GM10266 (cell line): Measurements from ENCODE around the gene SLC12A5.
"Not testable (repeated sequence)": the region's sequence is repeated elsewhere in the genome, so short reads cannot be mapped to it uniquely, and the experiment has no call there.

ENCODE experiments used
- DNase-seq: peaks from one replicate; pipeline ENCODE4 v3.0.0; 2012; ENCODE audit errors: extremely low spot score
- CTCF ChIP-seq: IDR thresholded peaks from 2 replicates; pipeline ENCODE4 v1.5.1; 2012; ENCODE audit warnings: mild to moderate bottlenecking, low read depth; ENCODE audit not compliant: control insufficient read depth, insufficient read depth; ENCODE audit errors: missing control alignments

SLC12A5 gene

GRCh38 chr20:45993197-45993951, 35.6 kb upstream of the SLC12A5 start:
- no peak for DNase-seq
- TF ChIP-seq CTCF = no peak

GRCh38 chr20:45994761-45995493, 34.1 kb upstream of the SLC12A5 start:
- no peak for DNase-seq
- TF ChIP-seq CTCF = no peak

GRCh38 chr20:45995495-45996097, 33.4 kb upstream of the SLC12A5 start:
- not testable (repeated sequence) for DNase-seq

- TF ChIP-seq CTCF = no peak
- no peak for DNase-seq
Observed at GRCh38 chr20:45997187-45997586, 31.8 kb upstream of the SLC12A5 start.

GRCh38 chr20:45998337-45998736, 30.7 kb upstream of the SLC12A5 start:
- DNase-seq = no peak
- TF ChIP-seq CTCF = no peak

GRCh38 chr20:45998761-45999160, 30.3 kb upstream of the SLC12A5 start:
- no peak for DNase-seq

GRCh38 chr20:45999557-46000261, 29.3 kb upstream of the SLC12A5 start:
- no peak for DNase-seq
- no peak for TF ChIP-seq CTCF

More at GRCh38 chr20:45998761-45999160, 30.3 kb upstream of the SLC12A5 start:
- TF ChIP-seq CTCF = no peak
